Mucosa of stomach (tissue), 1 donor: ENCODE results near the gene CNTNAP2.

Experiments used
- H3K27me3 ChIP-seq: one replicate; pipeline ENCODE4 v1.7.0; 2013; ENCODE audit warnings: mild to moderate bottlenecking, low read length; ENCODE audit not compliant: control insufficient read depth, insufficient read depth
- H3K36me3 ChIP-seq: one replicate; pipeline ENCODE4 v1.7.0; 2013; ENCODE audit warnings: low read length; ENCODE audit not compliant: control insufficient read depth, insufficient read depth
- H3K4me1 ChIP-seq: one replicate; pipeline ENCODE4 v1.7.0; 2013; ENCODE audit warnings: mild to moderate bottlenecking, low read length; ENCODE audit not compliant: control insufficient read depth, insufficient read depth
- H3K4me3 ChIP-seq: one replicate; pipeline ENCODE4 v1.7.0; 2013; ENCODE audit warnings: low read length
- H3K9ac ChIP-seq: one replicate; pipeline ENCODE4 v1.7.0; 2013; ENCODE audit warnings: mild to moderate bottlenecking, low read length, moderate library complexity
- H3K9me3 ChIP-seq: one replicate; pipeline ENCODE4 v1.7.0; 2013; ENCODE audit warnings: mild to moderate bottlenecking, low read length, moderate library complexity; ENCODE audit not compliant: control insufficient read depth
- donor health status: Pancreatic carcinoma.

Gene CNTNAP2

DNA sequence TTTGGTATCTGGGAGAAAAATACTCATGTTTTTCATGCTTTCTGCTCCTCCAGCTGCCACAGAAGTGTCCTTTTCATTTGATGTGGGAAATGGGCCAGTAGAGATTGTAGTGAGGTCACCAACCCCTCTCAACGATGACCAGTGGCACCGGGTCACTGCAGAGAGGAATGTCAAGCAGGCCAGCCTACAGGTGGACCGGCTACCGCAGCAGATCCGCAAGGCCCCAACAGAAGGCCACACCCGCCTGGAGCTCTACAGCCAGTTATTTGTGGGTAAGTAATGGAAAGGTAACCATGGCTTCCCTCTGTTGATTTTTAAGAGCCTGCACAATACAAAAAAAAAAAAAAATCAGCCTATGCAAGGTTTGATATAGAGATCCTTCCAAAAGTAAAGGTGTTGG lies 2030.8 kb downstream of the CNTNAP2 start:
- Histone ChIP-seq H3K9me3 (no peaks in the 10 kb centered on the region), H3K4me3 (no peak overlapping the region), H3K27me3 (no peaks in the 10 kb centered on the region), H3K36me3 (no peaks in the 10 kb centered on the region), H3K9ac (no peak overlapping the region), H3K4me1 (no peaks in the 10 kb centered on the region)

DNA sequence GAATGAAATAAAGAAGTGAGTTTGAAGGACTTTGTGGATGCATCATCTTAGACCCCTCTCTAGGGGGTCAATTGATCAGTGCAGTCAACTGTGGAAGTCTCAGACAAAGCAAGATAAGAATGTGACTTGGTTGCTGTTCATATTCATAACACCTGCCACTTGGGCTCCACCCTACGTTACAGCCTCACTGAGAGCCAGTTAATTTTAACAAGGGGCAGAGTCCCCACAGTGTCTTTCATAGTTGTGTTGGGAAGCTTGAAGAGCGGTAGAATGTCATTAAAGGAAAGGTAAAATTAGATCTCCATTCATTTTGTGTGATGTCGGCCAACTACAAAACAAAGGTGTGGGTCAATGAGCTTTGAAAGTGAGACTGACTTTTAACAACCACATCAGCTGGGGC lies 2031.9 kb downstream of the CNTNAP2 start:
- Histone ChIP-seq H3K9me3 (no peaks in the 10 kb centered on the region), H3K4me1 (peaks cover 1% of the 10 kb centered on the region), H3K27me3 (no peaks in the 10 kb centered on the region), H3K9ac (no peak overlapping the region), H3K4me3 (no peak overlapping the region), H3K36me3 (no peaks in the 10 kb centered on the region)

GRCh38 chr7:148149730-148150129 lies 2033.1 kb downstream of the CNTNAP2 start:
- no peaks in the 10 kb centered on the region for H3K9me3 ChIP-seq
- no peak overlapping the region for H3K4me3 ChIP-seq
- H3K27me3 ChIP-seq = no peaks in the 10 kb centered on the region
- H3K36me3 ChIP-seq = no peaks in the 10 kb centered on the region
- H3K9ac ChIP-seq = no peak overlapping the region
- H3K4me1 ChIP-seq = peaks cover 10% of the 10 kb centered on the region

DNA sequence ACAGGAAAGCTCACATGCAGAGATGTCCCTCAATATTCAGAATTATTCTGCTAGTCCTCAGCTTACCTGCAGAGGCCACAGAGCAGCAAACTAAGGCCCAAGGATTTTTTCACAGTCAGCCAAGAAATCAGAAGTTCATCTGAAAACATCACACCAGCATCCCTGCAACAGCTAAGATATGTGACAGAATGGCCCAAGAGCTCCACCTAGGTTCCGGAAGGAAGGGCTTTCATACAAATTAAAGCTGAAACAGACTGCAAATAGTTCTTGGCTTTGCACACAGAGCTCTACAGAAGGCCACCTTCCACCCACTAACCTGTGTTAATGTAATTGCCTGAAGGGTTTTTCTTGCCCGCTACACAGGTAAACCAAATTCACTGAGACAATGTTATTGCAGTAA lies 2035.2 kb downstream of the CNTNAP2 start:
- Histone ChIP-seq H3K4me1 (peaks cover 10% of the 10 kb centered on the region), H3K9me3 (no peaks in the 10 kb centered on the region), H3K4me3 (no peak overlapping the region), H3K36me3 (no peaks in the 10 kb centered on the region), H3K9ac (no peak overlapping the region), H3K27me3 (no peaks in the 10 kb centered on the region)

DNA sequence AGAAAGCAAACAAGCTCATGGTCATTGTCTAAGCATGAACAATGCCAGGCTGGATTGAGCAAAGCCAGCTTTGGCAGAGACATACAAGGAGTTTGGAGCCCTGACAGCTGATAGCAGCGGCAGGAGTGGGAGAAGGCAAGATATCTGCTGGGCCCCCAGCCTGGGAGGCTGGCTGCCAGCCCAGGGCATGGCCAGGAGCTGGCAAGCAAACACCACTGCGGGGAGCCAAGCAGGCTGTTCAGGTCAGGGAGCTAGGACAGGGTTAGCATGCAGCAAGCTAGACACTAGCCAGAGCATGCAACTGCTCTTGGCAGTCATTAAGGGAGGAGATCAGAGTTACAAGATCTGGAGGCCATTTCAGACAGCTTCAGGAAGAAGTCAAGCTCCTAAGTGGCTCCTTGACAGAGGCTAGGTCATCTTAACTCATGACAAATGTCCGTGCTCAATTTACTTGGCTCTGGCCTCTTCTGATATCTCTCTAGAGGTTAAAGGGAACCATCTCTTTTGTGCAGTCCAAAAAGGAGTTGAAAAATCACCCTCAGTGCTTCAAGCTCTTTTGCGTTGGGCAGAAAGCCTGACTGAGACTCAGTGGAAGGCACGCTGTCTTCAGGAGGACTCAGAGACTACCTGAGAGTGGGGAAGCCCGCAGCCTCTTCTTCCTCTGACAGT lies 2037.1 kb downstream of the CNTNAP2 start:
- Histone ChIP-seq H3K27me3 (no peaks in the 10 kb centered on the region), H3K4me3 (no peak overlapping the region), H3K9ac (no peak overlapping the region), H3K9me3 (no peaks in the 10 kb centered on the region), H3K4me1 (peaks cover 10% of the 10 kb centered on the region), H3K36me3 (no peaks in the 10 kb centered on the region)

GRCh38 chr7:148155000-148155399 lies 2038.4 kb downstream of the CNTNAP2 start:
- H3K4me3 ChIP-seq = no peak overlapping the region
- no peaks in the 10 kb centered on the region for H3K9me3 ChIP-seq
- no peaks in the 10 kb centered on the region for H3K36me3 ChIP-seq
- H3K27me3 ChIP-seq = no peaks in the 10 kb centered on the region
- no peak overlapping the region for H3K9ac ChIP-seq
- H3K4me1 ChIP-seq = peaks cover 10% of the 10 kb centered on the region

DNA sequence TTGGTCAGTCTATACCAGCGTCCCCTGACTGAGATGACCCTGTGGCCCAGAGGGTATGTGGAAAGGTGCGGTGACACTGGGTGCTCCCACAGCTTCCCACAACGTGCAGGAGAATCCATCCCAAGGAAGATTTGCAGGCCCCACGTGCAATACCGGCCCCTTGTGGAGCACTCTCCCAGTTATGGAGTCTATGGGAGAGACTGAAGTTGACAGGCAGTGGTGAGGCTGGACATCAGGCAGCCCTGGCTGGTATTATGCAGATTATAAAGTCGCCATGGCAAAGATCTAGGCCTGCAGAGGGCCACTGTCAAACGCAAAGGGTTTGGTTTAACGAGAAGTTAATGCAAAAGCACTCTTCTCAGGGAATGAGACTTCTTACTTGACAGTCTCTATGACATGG lies 2039.2 kb downstream of the CNTNAP2 start:
- Histone ChIP-seq H3K4me3 (no peak overlapping the region), H3K9me3 (no peaks in the 10 kb centered on the region), H3K9ac (no peak overlapping the region), H3K4me1 (peaks cover 10% of the 10 kb centered on the region), H3K27me3 (no peaks in the 10 kb centered on the region), H3K36me3 (no peaks in the 10 kb centered on the region)

GRCh38 chr7:148156233-148156632 lies 2039.6 kb downstream of the CNTNAP2 start:
- Histone ChIP-seq H3K27me3 (no peaks in the 10 kb centered on the region), H3K4me3 (no peak overlapping the region), H3K36me3 (no peaks in the 10 kb centered on the region), H3K9me3 (no peaks in the 10 kb centered on the region), H3K9ac (no peak overlapping the region), H3K4me1 (peaks cover 10% of the 10 kb centered on the region)

- Histone ChIP-seq H3K36me3 (no peaks in the 10 kb centered on the region), H3K4me3 (no peak overlapping the region), H3K9me3 (no peaks in the 10 kb centered on the region), H3K9ac (no peak overlapping the region), H3K27me3 (no peaks in the 10 kb centered on the region), H3K4me1 (no peaks in the 10 kb centered on the region)
These were observed 2042.7 kb downstream of the CNTNAP2 start for GRCh38 chr7:148159331-148159730.

DNA sequence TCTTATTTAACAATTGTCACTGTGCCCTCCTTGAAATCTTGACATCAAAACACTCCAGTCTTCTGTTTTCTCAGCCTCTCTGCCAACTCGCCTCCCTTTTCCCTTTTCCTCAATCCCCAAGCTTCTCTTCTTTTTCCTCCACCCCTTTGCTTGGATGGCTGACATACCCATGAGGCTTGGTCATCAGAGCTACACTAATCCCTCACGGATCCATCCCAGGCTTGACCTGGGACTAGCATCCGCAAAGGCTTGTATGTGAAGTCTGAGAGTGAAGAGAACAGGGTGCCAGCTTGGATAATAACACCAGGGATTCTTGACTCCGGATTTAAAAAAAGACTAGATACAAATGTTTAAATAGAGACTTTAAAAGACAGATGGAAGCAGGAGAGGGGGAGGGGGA lies 2045.2 kb downstream of the CNTNAP2 start:
- Histone ChIP-seq H3K9ac (no peak overlapping the region), H3K9me3 (no peaks in the 10 kb centered on the region), H3K36me3 (no peaks in the 10 kb centered on the region), H3K4me1 (no peaks in the 10 kb centered on the region), H3K4me3 (no peak overlapping the region), H3K27me3 (no peaks in the 10 kb centered on the region)

- no peaks in the 10 kb centered on the region for H3K27me3 ChIP-seq
- H3K36me3 ChIP-seq = no peaks in the 10 kb centered on the region
- no peak overlapping the region for H3K4me3 ChIP-seq
- H3K9ac ChIP-seq = no peak overlapping the region
- H3K9me3 ChIP-seq = no peaks in the 10 kb centered on the region
- no peaks in the 10 kb centered on the region for H3K4me1 ChIP-seq
These were observed 2046.2 kb downstream of the CNTNAP2 start for GRCh38 chr7:148162808-148163207.

DNA sequence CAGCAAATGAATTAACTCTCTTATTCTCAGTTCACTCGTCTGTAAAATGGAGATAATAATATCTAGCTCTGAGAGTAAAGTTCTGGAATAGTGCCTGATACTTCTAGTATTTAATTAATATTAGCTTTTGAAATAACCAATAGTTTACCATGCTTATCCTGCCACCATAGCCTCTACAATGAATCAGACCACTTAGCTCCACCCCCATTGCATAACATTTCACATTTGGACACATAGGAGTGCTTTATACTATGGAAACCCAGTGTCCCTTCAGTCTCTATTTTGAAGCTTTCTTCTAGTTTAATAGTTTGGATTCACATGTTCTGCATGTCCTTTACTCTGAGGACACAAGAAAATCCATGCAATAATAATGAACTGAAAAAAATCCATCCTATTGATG lies 2046.6 kb downstream of the CNTNAP2 start:
- Histone ChIP-seq H3K9me3 (no peaks in the 10 kb centered on the region), H3K9ac (no peak overlapping the region), H3K36me3 (no peaks in the 10 kb centered on the region), H3K4me1 (no peaks in the 10 kb centered on the region), H3K27me3 (no peaks in the 10 kb centered on the region), H3K4me3 (no peak overlapping the region)

- no peaks in the 10 kb centered on the region for H3K36me3 ChIP-seq
- H3K27me3 ChIP-seq = no peaks in the 10 kb centered on the region
- no peak overlapping the region for H3K9ac ChIP-seq
- no peak overlapping the region for H3K4me3 ChIP-seq
- H3K4me1 ChIP-seq = no peaks in the 10 kb centered on the region
- no peaks in the 10 kb centered on the region for H3K9me3 ChIP-seq
These were observed 2056.3 kb downstream of the CNTNAP2 start for GRCh38 chr7:148172920-148173319.
